CD8-positive, alpha-beta memory T cell (primary cell): Measurements from ENCODE around the gene CHPF. TPM values are rescaled to one million over a fixed set of nuclear protein-coding genes. Genes with fewer than 3 reads are reported as not detected.

Source experiments
- CTCF ChIA-PET: fragments of 350-600 bp; sonication (Branson Sonifier 250); formaldehyde crosslinking; loops from one replicate; lab custom pipeline; 2021; ENCODE audit warnings: antibody characterized with exemption; lab: Charles Lee
- POLR2A ChIA-PET: fragments of 350-600 bp; sonication (Branson Sonifier 250); formaldehyde crosslinking; loops from one replicate; lab custom pipeline; 2021; ENCODE audit warnings: antibody characterized with exemption; lab: Charles Lee
- DNase-seq, 5 donors: peaks; one replicate each; pipeline versions ENCODE4 v3.0.0 to v3.0.0-alpha.2; 2020 to 2022; ENCODE audit warnings: mixed read lengths in 1 of 5
- H3K27ac ChIP-seq: one replicate; pipeline ENCODE4 v1.7.0; 2013; ENCODE audit warnings: low read depth, mild to moderate bottlenecking, low read length, moderate library complexity
- H3K27me3 ChIP-seq: 2 replicates; pipeline ENCODE4 v1.7.0; 2013; ENCODE audit warnings: low read length, mild to moderate bottlenecking; ENCODE audit not compliant: insufficient read depth, poor library complexity, severe bottlenecking
- H3K36me3 ChIP-seq: 2 replicates; pipeline ENCODE4 v1.7.0; 2013; ENCODE audit warnings: mild to moderate bottlenecking, low read length, moderate library complexity; ENCODE audit not compliant: insufficient read depth
- H3K4me1 ChIP-seq: 2 replicates; pipeline ENCODE4 v1.7.0; 2013; ENCODE audit warnings: mild to moderate bottlenecking, low read length, moderate library complexity; ENCODE audit not compliant: insufficient read depth
- H3K4me3 ChIP-seq: 2 replicates; pipeline ENCODE4 v1.7.0; 2013; ENCODE audit warnings: mild to moderate bottlenecking, low read length
- H3K9me3 ChIP-seq: 2 replicates; pipeline ENCODE4 v1.7.0; 2013; ENCODE audit warnings: mild to moderate bottlenecking, low read length
- H3K27ac Mint-ChIP-seq, 8 donors: one replicate each; pipeline ENCODE4 v1.8.0; 2020 to 2021; ENCODE audit warnings: mixed read lengths in 8 of 8, mild to moderate bottlenecking in 6 of 8, inconsistent platforms in 3 of 8, moderate library complexity in 3 of 8
- H3K27me3 Mint-ChIP-seq, 2 donors: one replicate each; pipeline ENCODE4 v1.8.0; 2020 to 2021; ENCODE audit warnings: mixed read lengths in 2 of 2, mild to moderate bottlenecking in 1 of 2, moderate library complexity in 1 of 2
- H3K36me3 Mint-ChIP-seq, 3 donors: one replicate each; pipeline ENCODE4 v1.8.0; 2020 to 2021; ENCODE audit warnings: mixed read lengths in 3 of 3, inconsistent platforms in 1 of 3, mild to moderate bottlenecking in 1 of 3
- H3K4me1 Mint-ChIP-seq, 3 donors: one replicate each; pipeline ENCODE4 v1.8.0; 2020 to 2021; ENCODE audit warnings: mixed read lengths in 3 of 3, inconsistent platforms in 1 of 3, mild to moderate bottlenecking in 1 of 3
- H3K4me3 Mint-ChIP-seq, 7 donors: one replicate each; pipeline ENCODE4 v1.8.0; 2020 to 2021; ENCODE audit warnings: mixed read lengths in 7 of 7, mild to moderate bottlenecking in 6 of 7, moderate library complexity in 4 of 7, inconsistent platforms in 2 of 7
- H3K9me3 Mint-ChIP-seq, 5 donors: one replicate each; pipeline ENCODE4 v1.8.0; 2020 to 2022; ENCODE audit warnings: mixed read lengths in 5 of 5, mild to moderate bottlenecking in 3 of 5, moderate library complexity in 2 of 5, inconsistent platforms in 1 of 5
- polyA plus RNA-seq: library from polyadenylated mRNA; unstranded; fragments of 300-500 nt; fragmentation: Illumina TruSeq; gene quantifications from one replicate; pipeline ENCODE4 v1.2.3, GENCODE V29; 2021
- total RNA-seq, 2 experiments: library from RNA; stranded (reverse); gene quantifications; one replicate each; pipeline ENCODE4 v1.2.3, GENCODE V29; 2021

CHPF gene
- total and polyA plus RNA-seq, 3 experiments from 2014 or later: 8.7 to 36.5 (median 32.9) TPM

- peaks cover 9 to 50% (median 19%) of the 10 kb centered on the region in 3 donors for H3K36me3 Mint-ChIP-seq
- Histone ChIP-seq H3K36me3 (peaks cover 14% of the 10 kb centered on the region), H3K4me1 (peaks cover 15% of the 10 kb centered on the region), H3K27ac (no peak overlapping the region), H3K4me3 (no peak overlapping the region), H3K9me3 (no peaks in the 10 kb centered on the region), H3K27me3 (no peaks in the 10 kb centered on the region)
- peaks cover 18 to 26% of the 10 kb centered on the region in 2 donors for H3K27me3 Mint-ChIP-seq
- DNase-seq: no peak
- no peak overlapping the region for H3K27ac Mint-ChIP-seq
- H3K9me3 Mint-ChIP-seq: peaks cover 0 to 4% (median 0%) of the 10 kb centered on the region in 5 donors
- POLR2A ChIA-PET: no interaction called here
- H3K4me3 Mint-ChIP-seq: no peak overlapping the region
- CTCF ChIA-PET: interaction anchor here (0.6 to 6.7 kb wide), 3 partner anchors 10 to 25 kb away, joined by 3 to 36 read pairs (median 3); partner anchors contain the start of gene GMPPA
- peaks cover 9 to 16% (median 11%) of the 10 kb centered on the region in 3 donors for H3K4me1 Mint-ChIP-seq
Measured at GRCh38 chr2:219506153-219506801, 37.3 kb downstream of the CHPF start.

- no peaks in the 10 kb centered on the region for H3K27me3 ChIP-seq
- peaks cover 15% of the 10 kb centered on the region for H3K4me1 ChIP-seq
- ChIA-PET POLR2A (no interaction called here), CTCF (interaction anchor here (6.7 kb wide), 1 partner anchor 10 kb away, joined by 36 read pairs; the partner anchor contains the start of gene GMPPA)
- H3K9me3 ChIP-seq: no peaks in the 10 kb centered on the region
- Mint-ChIP-seq H3K9me3 (peaks cover 0 to 4% (median 0%) of the 10 kb centered on the region in 5 donors), H3K36me3 (peaks cover 9 to 50% (median 19%) of the 10 kb centered on the region in 3 donors), H3K27ac (no peak overlapping the region), H3K27me3 (peaks cover 13 to 20% of the 10 kb centered on the region in 2 donors), H3K4me1 (peaks cover 11 to 15% (median 12%) of the 10 kb centered on the region in 3 donors), H3K4me3 (no peak overlapping the region)
- no peak for DNase-seq
- no peak overlapping the region for H3K27ac ChIP-seq
- no peak overlapping the region for H3K4me3 ChIP-seq
- peaks cover 14% of the 10 kb centered on the region for H3K36me3 ChIP-seq
Measured at GRCh38 chr2:219505585-219505984, 38.0 kb downstream of the CHPF start.

GRCh38 chr2:219502618-219503017 lies 41.0 kb downstream of the CHPF start:
- Mint-ChIP-seq H3K4me1 (peaks cover 24 to 26% (median 24%) of the 10 kb centered on the region in 3 donors), H3K36me3 (peaks cover 9 to 51% (median 19%) of the 10 kb centered on the region in 3 donors), H3K9me3 (no peaks in the 10 kb centered on the region), H3K27ac (no peak overlapping the region), H3K4me3 (no peak overlapping the region), H3K27me3 (peaks cover 2 to 10% of the 10 kb centered on the region in 2 donors)
- CTCF ChIA-PET: no interaction called here
- Histone ChIP-seq H3K4me3 (no peak overlapping the region), H3K36me3 (peaks cover 14% of the 10 kb centered on the region), H3K27me3 (peaks cover 2% of the 10 kb centered on the region), H3K9me3 (no peaks in the 10 kb centered on the region), H3K27ac (no peak overlapping the region), H3K4me1 (peaks cover 16% of the 10 kb centered on the region)
- DNase-seq: no peak
- POLR2A ChIA-PET: no interaction called here

DNA sequence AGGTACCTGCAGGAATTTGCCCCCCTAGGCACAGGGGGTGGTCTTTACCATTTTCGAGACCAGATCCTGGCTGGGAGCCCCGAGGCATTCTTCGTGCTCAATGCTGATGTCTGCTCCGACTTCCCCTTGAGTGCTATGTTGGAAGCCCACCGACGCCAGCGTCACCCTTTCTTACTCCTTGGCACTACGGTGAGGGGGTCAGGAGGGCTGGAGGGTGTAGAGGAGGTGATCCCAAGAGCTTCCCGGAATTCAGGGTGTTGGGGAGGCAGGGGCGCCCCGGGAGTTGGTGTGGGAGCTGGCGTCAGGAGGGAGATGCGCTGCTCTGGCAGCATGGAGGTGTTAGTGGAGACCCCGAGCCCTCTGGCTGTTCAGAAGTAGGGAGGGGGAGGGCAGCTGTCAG lies 41.8 kb downstream of the CHPF start:
- H3K27ac Mint-ChIP-seq: peak overlapping the region in 2 of 8 donors; percentile 61 to 88
- H3K4me3 ChIP-seq: no peak overlapping the region
- H3K27ac ChIP-seq: peak overlapping the region; percentile 57
- peaks cover 9 to 13% of the 10 kb centered on the region in 2 donors for H3K27me3 Mint-ChIP-seq
- POLR2A ChIA-PET: no interaction called here
- peaks cover 24% of the 10 kb centered on the region for H3K4me1 ChIP-seq
- H3K9me3 Mint-ChIP-seq: no peaks in the 10 kb centered on the region
- peaks cover 28 to 34% (median 29%) of the 10 kb centered on the region in 3 donors for H3K4me1 Mint-ChIP-seq
- peak overlapping the region in 1 of 7 donors; percentile 66 for H3K4me3 Mint-ChIP-seq
- no peaks in the 10 kb centered on the region for H3K9me3 ChIP-seq
- H3K36me3 Mint-ChIP-seq: peaks cover 9 to 47% (median 19%) of the 10 kb centered on the region in 3 donors
- peaks cover 14% of the 10 kb centered on the region for H3K36me3 ChIP-seq
- peaks cover 9% of the 10 kb centered on the region for H3K27me3 ChIP-seq
- CTCF ChIA-PET: interaction anchor here (3.0 kb wide), 1 partner anchor 8 kb away, joined by 10 read pairs; no protein-coding TSS in a partner anchor
- no peak for DNase-seq

DNA sequence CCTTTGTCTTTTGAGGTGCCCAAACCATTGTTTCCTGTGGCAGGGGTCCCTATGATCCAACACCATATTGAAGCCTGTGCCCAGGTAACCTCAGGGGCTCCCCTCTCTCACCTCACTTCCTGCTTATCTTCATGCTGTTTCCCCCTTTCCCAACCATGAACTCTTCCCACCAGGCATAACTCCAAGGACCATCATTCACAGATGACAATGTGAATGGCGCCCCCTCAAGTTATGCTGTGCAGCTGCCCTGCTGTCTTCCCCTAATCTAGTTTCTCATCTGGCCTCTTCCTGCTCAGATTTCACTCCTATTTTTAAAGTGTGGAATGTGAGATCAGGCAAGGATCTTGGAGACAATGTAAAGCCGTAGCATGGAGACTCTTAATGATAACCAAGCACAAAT lies 43.5 kb downstream of the CHPF start:
- Histone ChIP-seq H3K4me3 (no peak overlapping the region), H3K36me3 (peaks cover 13% of the 10 kb centered on the region), H3K27me3 (peaks cover 22% of the 10 kb centered on the region), H3K4me1 (peaks cover 26% of the 10 kb centered on the region), H3K27ac (peak overlapping the region; percentile 70), H3K9me3 (no peaks in the 10 kb centered on the region)
- Mint-ChIP-seq H3K27me3 (peaks cover 18 to 25% of the 10 kb centered on the region in 2 donors), H3K4me3 (peak overlapping the region; percentile 85 to 99 (median 96)), H3K27ac (peak overlapping the region in 2 of 8 donors; percentile 40 to 91), H3K36me3 (peaks cover 8 to 30% (median 15%) of the 10 kb centered on the region in 3 donors), H3K4me1 (peaks cover 28 to 44% (median 32%) of the 10 kb centered on the region in 3 donors), H3K9me3 (no peaks in the 10 kb centered on the region)
- ChIA-PET CTCF (interaction anchor here (1.1 to 3.0 kb wide), 3 partner anchors 10 to 30 kb away, joined by 3 to 13 read pairs (median 10); partner anchors contain the start of gene ASIC4), POLR2A (interaction anchor here (1.3 kb wide), 1 partner anchor 113 kb away, joined by 3 read pairs; the partner anchor contains the start of gene DNPEP)
- DNase-seq: no peak

DNA sequence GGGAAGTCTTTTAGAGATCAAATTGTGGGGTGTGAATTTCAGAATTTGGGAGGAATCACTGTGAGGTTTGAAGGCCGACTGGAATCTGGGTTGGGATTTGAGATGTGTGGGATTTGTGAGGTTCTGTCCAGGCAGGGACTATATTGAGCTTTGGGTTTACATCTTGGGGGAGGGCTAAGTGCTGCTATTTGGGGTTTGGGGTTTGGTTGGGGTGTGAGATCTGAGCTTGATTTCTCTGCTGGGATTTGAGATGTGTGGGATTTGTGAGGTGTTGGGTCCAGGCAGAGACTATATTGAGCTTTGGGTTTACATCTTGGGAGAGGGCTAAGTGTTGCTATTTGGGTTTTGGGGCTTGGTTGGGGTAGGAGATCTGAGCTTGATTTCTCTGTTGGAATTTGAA lies 44.1 kb downstream of the CHPF start:
- Histone ChIP-seq H3K4me3 (peak overlapping the region; percentile 77), H3K27me3 (peaks cover 28% of the 10 kb centered on the region), H3K9me3 (no peaks in the 10 kb centered on the region), H3K4me1 (peaks cover 26% of the 10 kb centered on the region), H3K36me3 (peaks cover 9% of the 10 kb centered on the region), H3K27ac (peak overlapping the region; percentile 70)
- peaks cover 28 to 45% (median 32%) of the 10 kb centered on the region in 3 donors for H3K4me1 Mint-ChIP-seq
- no peaks in the 10 kb centered on the region for H3K9me3 Mint-ChIP-seq
- peaks cover 4 to 25% (median 13%) of the 10 kb centered on the region in 3 donors for H3K36me3 Mint-ChIP-seq
- peak overlapping the region; percentile 2 to 91 (median 64) for H3K27ac Mint-ChIP-seq
- ChIA-PET POLR2A (interaction anchor here (1.2 to 1.3 kb wide), 2 partner anchors 11 to 112 kb away, joined by 3 to 5 read pairs; partner anchors contain the start of gene DNPEP), CTCF (interaction anchor here (1.0 to 3.0 kb wide), 5 partner anchors 10 to 143 kb away, joined by 3 to 13 read pairs (median 6); no protein-coding TSS in a partner anchor)
- DNase-seq: no peak
- H3K4me3 Mint-ChIP-seq: peak overlapping the region; percentile 85 to 99 (median 96)
- peaks cover 21 to 31% of the 10 kb centered on the region in 2 donors for H3K27me3 Mint-ChIP-seq

- Histone ChIP-seq H3K27me3 (peaks cover 30% of the 10 kb centered on the region), H3K36me3 (peaks cover 4% of the 10 kb centered on the region), H3K9me3 (no peaks in the 10 kb centered on the region), H3K4me1 (peaks cover 26% of the 10 kb centered on the region), H3K4me3 (peak overlapping the region; percentile 77), H3K27ac (peak overlapping the region; percentile 70)
- Mint-ChIP-seq H3K27ac (peak overlapping the region; percentile 5 to 95 (median 88)), H3K4me1 (peaks cover 28 to 45% (median 32%) of the 10 kb centered on the region in 3 donors), H3K36me3 (peaks cover 4 to 19% (median 7%) of the 10 kb centered on the region in 3 donors), H3K4me3 (peak overlapping the region; percentile 85 to 99 (median 96)), H3K27me3 (peaks cover 22 to 37% of the 10 kb centered on the region in 2 donors), H3K9me3 (no peaks in the 10 kb centered on the region)
- ChIA-PET POLR2A (interaction anchor here (1.2 kb wide), 2 partner anchors 11 to 111 kb away, joined by 3 to 5 read pairs; partner anchors contain the start of gene DNPEP), CTCF (interaction anchor here (0.7 to 6.1 kb wide), 8 partner anchors 10 to 144 kb away, joined by 3 to 102 read pairs (median 4); partner anchors contain the start of gene DNPEP)
- no peak for DNase-seq
Measured at GRCh38 chr2:219499058-219499307, 44.6 kb downstream of the CHPF start.
